Trophoblast cell (in vitro differentiated cells and primary cell): ENCODE results near the gene ZP1. TPM values are rescaled to one million over a fixed set of nuclear protein-coding genes. Genes with fewer than 3 reads are reported as not detected.

ENCODE experiments used
- DNase-seq, 2 donors: peaks; one replicate each; pipeline ENCODE4 v3.0.0-alpha.2; 2016
- H2AFZ ChIP-seq: 2 replicates; pipeline ENCODE4 v1.6.1; 2013; ENCODE audit warnings: low read length, moderate library complexity, mild to moderate bottlenecking; ENCODE audit not compliant: insufficient read depth, poor library complexity
- H2AK5ac ChIP-seq: 2 replicates; pipeline ENCODE4 v1.6.1; 2013; ENCODE audit warnings: mild to moderate bottlenecking, low read length
- H2BK120ac ChIP-seq: 2 replicates; pipeline ENCODE4 v1.6.1; 2013; ENCODE audit warnings: low read length, mild to moderate bottlenecking, moderate library complexity; ENCODE audit not compliant: insufficient read depth, poor library complexity
- H2BK12ac ChIP-seq: 2 replicates; pipeline ENCODE4 v1.6.1; 2013; ENCODE audit warnings: mild to moderate bottlenecking, low read length, moderate library complexity
- H2BK5ac ChIP-seq: 2 replicates; pipeline ENCODE4 v1.6.1; 2013; ENCODE audit warnings: low read length, low read depth, moderate library complexity, mild to moderate bottlenecking; ENCODE audit not compliant: poor library complexity
- H3K14ac ChIP-seq: 2 replicates; pipeline ENCODE4 v1.6.1; 2013; ENCODE audit warnings: mild to moderate bottlenecking, low read length
- H3K18ac ChIP-seq: 2 replicates; pipeline ENCODE4 v1.6.1; 2013; ENCODE audit warnings: mild to moderate bottlenecking, low read length
- H3K23ac ChIP-seq: 2 replicates; pipeline ENCODE4 v1.6.1; 2013; ENCODE audit warnings: low read length
- H3K27ac ChIP-seq: 2 replicates; pipeline ENCODE4 v1.5.1; 2013; ENCODE audit warnings: low read depth, mild to moderate bottlenecking, inconsistent platforms, low read length, moderate library complexity
- H3K27me3 ChIP-seq: 2 replicates; pipeline ENCODE4 v1.6.1; 2013; ENCODE audit warnings: inconsistent platforms, mild to moderate bottlenecking, low read length, moderate library complexity; ENCODE audit not compliant: insufficient read depth
- H3K36me3 ChIP-seq, 2 experiments: 1 replicate in 1 of 2; 2 replicates in 1 of 2; pipeline ENCODE4 v1.6.1; 2013; ENCODE audit warnings: low read length in 2 of 2, mild to moderate bottlenecking in 2 of 2, moderate library complexity in 1 of 2; ENCODE audit not compliant: insufficient read depth in 2 of 2, control insufficient read depth in 1 of 2
- H3K4ac ChIP-seq: 2 replicates; pipeline ENCODE4 v1.6.1; 2013; ENCODE audit warnings: low read depth, mild to moderate bottlenecking, low read length, moderate library complexity
- H3K4me1 ChIP-seq, 2 experiments: 1 replicate in 1 of 2; 2 replicates in 1 of 2; pipeline ENCODE4 v1.6.1; 2013; ENCODE audit warnings: low read length in 2 of 2, mild to moderate bottlenecking in 2 of 2, moderate library complexity in 1 of 2; ENCODE audit not compliant: insufficient read depth in 2 of 2, control insufficient read depth in 1 of 2
- H3K4me2 ChIP-seq: 2 replicates; pipeline ENCODE4 v1.6.1; 2013; ENCODE audit warnings: inconsistent platforms, mild to moderate bottlenecking, low read length, moderate library complexity
- H3K4me3 ChIP-seq: 2 replicates; pipeline ENCODE4 v1.5.1; 2013; ENCODE audit warnings: mild to moderate bottlenecking, low read depth, low read length, inconsistent platforms
- H3K79me1 ChIP-seq: one replicate; pipeline ENCODE4 v1.6.1; 2013; ENCODE audit warnings: low read length
- H3K79me2 ChIP-seq: 2 replicates; pipeline ENCODE4 v1.6.1; 2013; ENCODE audit warnings: low read length, mild to moderate bottlenecking; ENCODE audit not compliant: control insufficient read depth, insufficient read depth, poor library complexity
- H3K9ac ChIP-seq: 2 replicates; pipeline ENCODE4 v1.6.1; 2013; ENCODE audit warnings: mild to moderate bottlenecking, low read length
- H3K9me3 ChIP-seq: 2 replicates; pipeline ENCODE4 v1.6.1; 2013; ENCODE audit warnings: low read depth, mild to moderate bottlenecking, control low read depth, inconsistent platforms, low read length; ENCODE audit not compliant: insufficient read depth
- H4K12ac ChIP-seq: 2 replicates; pipeline ENCODE4 v1.6.1; 2013; ENCODE audit warnings: low read depth, mild to moderate bottlenecking, low read length, moderate library complexity
- H4K8ac ChIP-seq: 2 replicates; pipeline ENCODE4 v1.6.1; 2013; ENCODE audit warnings: low read depth, mild to moderate bottlenecking, low read length, moderate library complexity
- H4K91ac ChIP-seq: one replicate; pipeline ENCODE4 v1.6.1; 2013; ENCODE audit warnings: low read depth, mild to moderate bottlenecking, low read length, moderate library complexity
- WGBS: extraction: QIAGEN DNeasy Blood & Tissue Kit; methylation state at CpG from one replicate; pipeline ENCODE4 v1.1.7; 2013; ENCODE audit warnings: missing lambda C conversion rate; ENCODE audit not compliant: insufficient read length, insufficient coverage; ENCODE audit errors: extremely low coverage; 5-methylcytosine and 5-hydroxymethylcytosine counted together
- polyA plus RNA-seq: library from polyadenylated mRNA; stranded (reverse); fragments of 200-250 nt; gene quantifications from 2 replicates; pipeline ENCODE4 v1.2.3, GENCODE V29; 2013

ZP1 gene, protein sequence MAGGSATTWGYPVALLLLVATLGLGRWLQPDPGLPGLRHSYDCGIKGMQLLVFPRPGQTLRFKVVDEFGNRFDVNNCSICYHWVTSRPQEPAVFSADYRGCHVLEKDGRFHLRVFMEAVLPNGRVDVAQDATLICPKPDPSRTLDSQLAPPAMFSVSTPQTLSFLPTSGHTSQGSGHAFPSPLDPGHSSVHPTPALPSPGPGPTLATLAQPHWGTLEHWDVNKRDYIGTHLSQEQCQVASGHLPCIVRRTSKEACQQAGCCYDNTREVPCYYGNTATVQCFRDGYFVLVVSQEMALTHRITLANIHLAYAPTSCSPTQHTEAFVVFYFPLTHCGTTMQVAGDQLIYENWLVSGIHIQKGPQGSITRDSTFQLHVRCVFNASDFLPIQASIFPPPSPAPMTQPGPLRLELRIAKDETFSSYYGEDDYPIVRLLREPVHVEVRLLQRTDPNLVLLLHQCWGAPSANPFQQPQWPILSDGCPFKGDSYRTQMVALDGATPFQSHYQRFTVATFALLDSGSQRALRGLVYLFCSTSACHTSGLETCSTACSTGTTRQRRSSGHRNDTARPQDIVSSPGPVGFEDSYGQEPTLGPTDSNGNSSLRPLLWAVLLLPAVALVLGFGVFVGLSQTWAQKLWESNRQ
- polyA plus RNA-seq = 0.08 and 0.18 TPM in 2 replicates

GRCh38 chr11:60866911-60867870 is at the start of gene ZP1:
Gene ZP1, plus strand, starts transcription at chr11:60867542. Its CDS starts 20 bp downstream, at chr11:60867562.
- no peak within 1 kb of the TSS for H3K4me2 ChIP-seq
- no peak within 1 kb of the TSS for H4K12ac ChIP-seq
- H2AFZ ChIP-seq = no peak within 1 kb of the TSS
- H3K9me3 ChIP-seq = no peaks in the 10 kb centered on the region
- H4K91ac ChIP-seq = peak within 1 kb of the TSS; percentile 80
- H4K8ac ChIP-seq = peak within 1 kb of the TSS; percentile 43
- H3K4ac ChIP-seq = no peak within 1 kb of the TSS
- no CpG with 5 or more reads among the region's 13 CpGs for WGBS
- no peak for DNase-seq
- H3K27me3 ChIP-seq = no peaks in the 10 kb centered on the region
- no peak within 1 kb of the TSS for H2BK12ac ChIP-seq
- H3K36me3 ChIP-seq = no peaks in the 10 kb centered on the region
- peaks cover 4 to 5% of the 10 kb centered on the region in 2 experiments for H3K4me1 ChIP-seq
- H3K79me1 ChIP-seq = peaks cover 3% of the 10 kb centered on the region
- H3K4me3 ChIP-seq = no peak within 1 kb of the TSS
- peak within 1 kb of the TSS; percentile 22 for H3K27ac ChIP-seq
- H3K14ac ChIP-seq = no peak within 1 kb of the TSS
- H3K18ac ChIP-seq = no peak within 1 kb of the TSS
- H3K9ac ChIP-seq = no peak within 1 kb of the TSS
- H2AK5ac ChIP-seq = peak within 1 kb of the TSS; percentile 11
- no peaks in the 10 kb centered on the region for H3K79me2 ChIP-seq
- no peak within 1 kb of the TSS for H2BK5ac ChIP-seq
- no peak within 1 kb of the TSS for H3K23ac ChIP-seq
- peak within 1 kb of the TSS; percentile 50 for H2BK120ac ChIP-seq

DNA sequence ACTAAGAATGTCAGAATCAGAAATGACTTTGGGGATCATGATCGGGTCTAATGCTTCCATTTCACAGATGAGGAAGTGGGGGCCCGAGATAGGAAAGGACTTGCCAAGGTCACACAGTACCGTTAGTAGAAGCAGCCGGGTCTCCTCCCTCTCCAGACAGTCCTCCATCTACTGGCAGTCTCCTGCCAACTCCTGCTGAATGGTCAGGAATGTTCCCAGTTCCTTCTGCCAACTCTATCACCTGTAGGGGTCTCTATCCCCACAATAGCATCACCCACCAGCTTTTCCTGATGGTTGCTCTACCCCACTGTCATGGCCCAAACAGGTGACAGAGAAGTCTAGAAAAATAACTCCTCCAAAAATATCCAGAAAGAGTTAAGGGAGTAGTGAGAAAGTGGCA is 49.3 kb upstream of the ZP1 start:
- Histone ChIP-seq H3K27ac (no peak overlapping the region), H3K18ac (no peak overlapping the region), H2AFZ (no peak overlapping the region), H3K9me3 (peaks cover 1% of the 10 kb centered on the region), H2BK120ac (no peak overlapping the region), H3K4ac (no peak overlapping the region), H2AK5ac (no peak overlapping the region), H3K4me2 (no peak overlapping the region), H3K36me3 (no peaks in the 10 kb centered on the region), H3K4me1 (no peaks in the 10 kb centered on the region), H3K14ac (no peak overlapping the region), H2BK5ac (no peak overlapping the region), H3K79me2 (no peaks in the 10 kb centered on the region), H3K4me3 (no peak overlapping the region), H4K12ac (no peak overlapping the region), H3K23ac (no peak overlapping the region), H3K9ac (no peak overlapping the region), H2BK12ac (no peak overlapping the region), H4K8ac (no peak overlapping the region), H4K91ac (no peak overlapping the region), H3K79me1 (no peaks in the 10 kb centered on the region), H3K27me3 (no peaks in the 10 kb centered on the region)
- no peak for DNase-seq
- WGBS = no CpG with 5 or more reads among the region's 4 CpGs

DNA sequence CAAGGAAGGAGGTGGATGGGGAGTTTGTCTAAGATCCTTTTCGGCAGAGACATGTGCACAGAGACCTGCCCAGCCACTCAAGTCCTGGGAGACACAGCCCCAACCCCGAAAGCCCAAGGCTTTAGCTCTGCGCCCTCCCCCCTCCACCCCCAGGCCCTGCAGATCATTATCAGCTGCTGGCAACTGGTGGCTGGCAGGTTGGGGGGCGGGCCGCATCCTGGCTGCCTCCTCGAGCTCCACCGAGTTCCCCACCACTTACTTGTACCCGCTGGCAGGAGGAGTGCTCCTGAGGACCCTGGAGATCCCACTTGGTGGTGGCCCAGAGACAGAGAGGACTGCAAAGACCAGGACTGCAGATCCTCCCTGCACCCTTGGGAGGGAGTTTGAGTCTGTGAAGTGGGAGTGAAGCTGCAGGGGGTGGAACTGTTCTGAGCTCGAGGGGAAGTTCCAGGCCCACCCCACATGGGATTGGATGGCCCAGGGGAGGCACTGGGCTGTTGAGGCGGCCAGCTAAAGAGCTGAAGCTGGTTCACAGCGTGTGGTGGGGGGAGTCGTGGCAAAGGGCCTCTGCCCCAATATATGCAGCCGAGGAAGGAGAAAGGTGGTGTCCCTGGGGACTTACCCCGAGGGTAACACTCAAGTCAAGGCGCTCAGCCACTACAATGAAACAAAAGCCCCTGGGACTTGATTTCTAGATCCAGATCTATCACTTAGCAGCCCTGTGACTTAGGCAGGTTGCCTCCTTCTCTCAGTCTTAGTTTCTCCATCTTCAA is 45.3 kb upstream of the ZP1 start:
- H3K79me2 ChIP-seq = no peaks in the 10 kb centered on the region
- no peak overlapping the region for H3K4me2 ChIP-seq
- no peak overlapping the region for H4K12ac ChIP-seq
- no peak overlapping the region for H3K18ac ChIP-seq
- no peak overlapping the region for H3K27ac ChIP-seq
- no peak overlapping the region for H2BK12ac ChIP-seq
- H3K23ac ChIP-seq = no peak overlapping the region
- H3K36me3 ChIP-seq = no peaks in the 10 kb centered on the region
- H3K27me3 ChIP-seq = no peaks in the 10 kb centered on the region
- no peak for DNase-seq
- H3K9ac ChIP-seq = no peak overlapping the region
- H3K4me1 ChIP-seq = no peaks in the 10 kb centered on the region
- no peak overlapping the region for H2AFZ ChIP-seq
- WGBS = no CpG with 5 or more reads among the region's 15 CpGs
- H2AK5ac ChIP-seq = no peak overlapping the region
- no peak overlapping the region for H3K4me3 ChIP-seq
- H2BK5ac ChIP-seq = no peak overlapping the region
- no peak overlapping the region for H3K14ac ChIP-seq
- H4K8ac ChIP-seq = no peak overlapping the region
- no peak overlapping the region for H2BK120ac ChIP-seq
- peaks cover 2% of the 10 kb centered on the region for H3K79me1 ChIP-seq
- no peaks in the 10 kb centered on the region for H3K9me3 ChIP-seq
- H3K4ac ChIP-seq = no peak overlapping the region
- no peak overlapping the region for H4K91ac ChIP-seq
